K562 (cell line): ENCODE data around the gene WIPF2. TPM values are rescaled to one million over a fixed set of nuclear protein-coding genes. Genes with fewer than 3 reads are reported as not detected.

Experiments used
- ATAC-seq: fragments of 200-7000 bp; cut with Tn5 transposase; 3 replicates; pipeline ENCODE4 v1.9.1; 2020; ENCODE audit warnings: moderate library complexity
- BruUV-seq: library from RNA; stranded (reverse); fragments of 400-500 nt; replicated peaks from 2 replicates; lab custom pipeline; 2021; lab: Mats Ljungman, UMichigan
- CTCF ChIA-PET: fragments of 300-600 bp; formaldehyde crosslinking; extraction: SDS; loops from one replicate; lab custom pipeline; 2021; ENCODE audit warnings: low intra/inter-chr PET ratio; lab: Yijun Ruan, JAX
- POLR2A ChIA-PET: fragments of 300-600, 350-650 bp; sonication (Branson Sonifier 250); formaldehyde crosslinking; extraction: SDS; loops from one replicate; lab custom pipeline; 2021; ENCODE audit warnings: antibody characterized with exemption, inconsistent platforms; lab: Yijun Ruan, JAX
- DNase-seq, 4 experiments: peaks; one replicate each; pipeline versions ENCODE4 v3.0.0 to v3.0.0-alpha.2; 2011 to 2018; ENCODE audit warnings: low spot score in 3 of 4, mixed read lengths in 3 of 4; ENCODE audit errors: extremely low read depth in 1 of 4
- FAIRE-seq: peaks from 2 replicates; lab custom pipeline; 2011; peaks lifted over from hg19 to GRCh38; lab: Jason Lieb, UNC
- H2AFZ ChIP-seq: 2 replicates; pipeline ENCODE4 v1.6.0; 2011; ENCODE audit warnings: low read depth, low read length, control low read depth, inconsistent platforms
- H3K27ac ChIP-seq: fragments of 200-600 bp; 3 replicates; pipeline ENCODE4 v1.8.0; 2011; ENCODE audit warnings: low read depth, mild to moderate bottlenecking, control low read depth, inconsistent platforms, low read length, moderate library complexity, mixed read lengths; ENCODE audit errors: extremely low read depth
- H3K27me3 ChIP-seq, 2 experiments: fragments of 300-600 bp in 1 of 2; 2 replicates in 1 of 2; 3 replicates in 1 of 2; pipeline versions ENCODE4 v1.6.0 to v1.8.0; 2011; ENCODE audit warnings: inconsistent platforms in 2 of 2, low read length in 2 of 2, mild to moderate bottlenecking in 1 of 2, mixed read lengths in 1 of 2, moderate library complexity in 1 of 2; ENCODE audit not compliant: control insufficient read depth in 2 of 2, insufficient read depth in 2 of 2
- H3K36me3 ChIP-seq: fragments of 300-600 bp; 3 replicates; pipeline ENCODE4 v1.8.0; 2011; ENCODE audit warnings: mild to moderate bottlenecking, low read length, inconsistent platforms; ENCODE audit not compliant: control insufficient read depth, insufficient read depth
- H3K4me1 ChIP-seq, 2 experiments: fragments of 200-600 bp in 1 of 2; replicated peaks in 1 of 2; 2 replicates in 1 of 2; 3 replicates in 1 of 2; pipeline versions ENCODE4 v1.5.1 to v1.8.0; 2011; ENCODE audit warnings: inconsistent platforms in 2 of 2, low read length in 2 of 2, mild to moderate bottlenecking in 1 of 2, mixed read lengths in 1 of 2, moderate library complexity in 1 of 2; ENCODE audit not compliant: control insufficient read depth in 2 of 2, insufficient read depth in 2 of 2
- H3K4me2 ChIP-seq: 2 replicates; pipeline ENCODE4 v1.6.1; 2011; ENCODE audit warnings: low read length, control low read depth, inconsistent platforms, mixed read lengths; ENCODE audit not compliant: insufficient read depth
- H3K4me3 ChIP-seq: fragments of 200-600 bp; sonication (generic), shearing (Covaris generic); 2 replicates; pipeline ENCODE4 v1.5.1; 2016; ENCODE audit warnings: control low read depth, inconsistent platforms
- H3K79me2 ChIP-seq: fragments of 200-600 bp; 3 replicates; pipeline ENCODE4 v1.8.0; 2011; ENCODE audit warnings: low read length, inconsistent platforms; ENCODE audit not compliant: control insufficient read depth, insufficient read depth
- H3K9ac ChIP-seq, 2 experiments: 2 replicates each; pipeline versions ENCODE4 v1.6.0 to v1.6.1; 2011; ENCODE audit warnings: low read depth in 2 of 2, low read length in 2 of 2, control low read depth in 1 of 2, inconsistent platforms in 1 of 2, mild to moderate bottlenecking in 1 of 2, mixed read lengths in 1 of 2; ENCODE audit not compliant: insufficient read depth in 1 of 2
- H3K9me1 ChIP-seq: one replicate; pipeline ENCODE4 v1.6.0; 2011; ENCODE audit warnings: inconsistent platforms, mild to moderate bottlenecking, low read length, moderate library complexity; ENCODE audit not compliant: control insufficient read depth, insufficient read depth
- H3K9me3 ChIP-seq: replicated peaks from 2 replicates; pipeline ENCODE4 v1.5.1; 2011; ENCODE audit warnings: low read depth, low read length, inconsistent platforms; ENCODE audit not compliant: control insufficient read depth, insufficient read depth
- H4K20me1 ChIP-seq: replicated peaks from 2 replicates; pipeline ENCODE4 v1.6.1; 2011; ENCODE audit warnings: low read length, inconsistent platforms, mixed read lengths; ENCODE audit not compliant: control insufficient read depth, insufficient read depth
- ADNP ChIP-seq: fragments of 200-800 bp; sonication (Bioruptor generic); IDR thresholded peaks from 2 replicates; pipeline ENCODE4 v1.6.1; 2016; ENCODE audit warnings: missing genetic modification characterization, missing compliant biosample characterization
- ESRRB ChIP-seq: fragments of 250-450 bp; sonication (Bioruptor Pico); IDR thresholded peaks from 2 replicates; pipeline ENCODE4 v1.5.0; 2020; ENCODE audit warnings: mild to moderate bottlenecking, moderate library complexity, borderline replicate concordance
- EWSR1 ChIP-seq: fragments of 450-650 bp; IDR thresholded peaks from 2 replicates; pipeline ENCODE4 v1.6.1; 2018; ENCODE audit warnings: borderline replicate concordance, mild to moderate bottlenecking, low read depth, moderate library complexity; ENCODE audit not compliant: partially characterized antibody
- FOXA3 ChIP-seq, 2 experiments: fragments of 450-650 bp in 1 of 2; sonication (generic) in 1 of 2; formaldehyde crosslinking; IDR thresholded peaks in 1 of 2; conservative IDR thresholded peaks in 1 of 2; 2 replicates each; pipeline versions ENCODE4 v1.4.0 to v1.8.0; 2020 to 2022; ENCODE audit warnings: mild to moderate bottlenecking in 2 of 2, missing genetic modification reagents in 1 of 2
- KDM4B ChIP-seq, 2 experiments: fragments of 450-650 bp in 1 of 2; sonication (generic) in 1 of 2; IDR thresholded peaks; 2 replicates each; pipeline ENCODE4 v1.6.1; 2016 to 2017; ENCODE audit warnings: borderline replicate concordance in 2 of 2, antibody characterized with exemption in 1 of 2, low read depth in 1 of 2, mild to moderate bottlenecking in 1 of 2
- MAZ ChIP-seq, 2 experiments: fragments of 450-650 bp in 1 of 2; sonication (generic) in 1 of 2; formaldehyde crosslinking; IDR thresholded peaks in 1 of 2; conservative IDR thresholded peaks in 1 of 2; 2 replicates each; pipeline versions ENCODE4 v1.4.0 to v1.5.0; 2020; ENCODE audit warnings: mild to moderate bottlenecking in 1 of 2, missing genetic modification reagents in 1 of 2
- MYC ChIP-seq, 2 experiments: fragments of 250-450 bp in 1 of 2; sonication (Bioruptor Pico) in 1 of 2; IDR thresholded peaks; 2 replicates each; pipeline versions ENCODE4 v1.5.1 to v1.6.1; 2012 to 2021; ENCODE audit warnings: low read depth in 2 of 2, borderline replicate concordance in 1 of 2, improper control_type of control experiment in 1 of 2, low read length in 1 of 2, mild to moderate bottlenecking in 1 of 2, moderate library complexity in 1 of 2
- NCOR1 ChIP-seq: fragments of 450-650 bp; IDR thresholded peaks from 2 replicates; pipeline ENCODE4 v1.6.1; 2016; ENCODE audit warnings: mild to moderate bottlenecking, moderate library complexity
- PHB ChIP-seq: fragments of 250-450 bp; sonication (Bioruptor Pico); IDR thresholded peaks from 2 replicates; pipeline ENCODE4 v1.5.0; 2021
- POLR3A ChIP-seq: IDR thresholded peaks from 2 replicates; pipeline ENCODE4 v1.6.1; 2011; ENCODE audit warnings: borderline replicate concordance, mild to moderate bottlenecking, moderate library complexity; ENCODE audit not compliant: insufficient read length, insufficient read depth; ENCODE audit errors: extremely low read depth
- YY1 ChIP-seq, 3 experiments: IDR thresholded peaks; 2 replicates each; pipeline ENCODE4 v1.6.1; 2011; ENCODE audit warnings: low read length in 2 of 3, mild to moderate bottlenecking in 2 of 3, moderate library complexity in 2 of 3, borderline replicate concordance in 1 of 3, control low read depth in 1 of 3, low read depth in 1 of 3; ENCODE audit not compliant: insufficient read depth in 3 of 3, insufficient replicate concordance in 2 of 3, control insufficient read depth in 1 of 3, insufficient read length in 1 of 3; ENCODE audit errors: extremely low read depth in 1 of 3
- ZNF140 ChIP-seq: fragments of 250-450 bp; sonication (Bioruptor Pico); IDR thresholded peaks from 2 replicates; pipeline ENCODE4 v1.8.0; 2021; ENCODE audit warnings: moderate library complexity, mild to moderate bottlenecking, inconsistent platforms
- WGBS: fragments of 100-300 bp; shearing (Covaris generic); methylation state at CpG from one replicate; pipeline ENCODE4 v1.1.6; 2016; ENCODE audit warnings: low coverage, mixed read lengths; ENCODE audit not compliant: insufficient coverage; ENCODE audit errors: missing lambda C conversion rate; 5-methylcytosine and 5-hydroxymethylcytosine counted together
- in situ Hi-C: fragments of 300-500 bp; cut with MboI; formaldehyde crosslinking; loops from 4 replicates; pipeline ENCODE4 v1.15.0; 2018; ENCODE audit warnings: inconsistent platforms, mixed read lengths
- intact Hi-C: fragments of 100-400 bp; cut with micrococcal nuclease; formaldehyde crosslinking; loops from 2 replicates; pipeline ENCODE4 v1.14.2; 2022
- polyA plus RNA-seq, 8 experiments: library from polyadenylated mRNA; depleted of rRNA in 4 of 8; stranded (reverse) in 5 of 8; unstranded in 3 of 8; fragments of >200 nt; fragmentation: Nextera tagmentation in 2 of 8; fragmentation: Illumina TruSeq in 1 of 8; extraction: Ambion mirVana in 2 of 8; extraction: Trizol in 1 of 8; gene quantifications; 2 replicates each; pipeline versions ENCODE4 v1.2.1 to v1.2.3, GENCODE V29; 2011 to 2014; ENCODE audit warnings: inconsistent platforms in 1 of 8, missing spikeins in 1 of 8
- total RNA-seq, 7 experiments: library from RNA; depleted of rRNA in 6 of 7; stranded (reverse); fragments of >200 nt in 6 of 7; fragmentation: Illumina TruSeq in 2 of 7; extraction: Trizol in 2 of 7; gene quantifications; 2 replicates each; pipeline versions ENCODE4 v1.2.1 to v1.2.3, GENCODE V29; 2011 to 2021; ENCODE audit warnings: low replicate concordance in 1 of 7
- TF ChIP-seq, protein P1 (sequence below): IDR thresholded peaks from 2 replicates; pipeline ENCODE4 v1.6.1; 2011; ENCODE audit not compliant: insufficient read length; ENCODE audit errors: extremely low read depth
- TF ChIP-seq, protein P2 (sequence below): IDR thresholded peaks from 2 replicates; pipeline ENCODE4 v1.6.1; 2012; ENCODE audit warnings: low read depth, low read length, improper control_type of control experiment, borderline replicate concordance

WIPF2 gene
- total and polyA plus RNA-seq, 9 of the 15 experiments (the other 6 are each of a cell fraction or from before 2014, with no cell fraction given), result 3.6 to 15.0 (median 5.3) TPM

DNA sequence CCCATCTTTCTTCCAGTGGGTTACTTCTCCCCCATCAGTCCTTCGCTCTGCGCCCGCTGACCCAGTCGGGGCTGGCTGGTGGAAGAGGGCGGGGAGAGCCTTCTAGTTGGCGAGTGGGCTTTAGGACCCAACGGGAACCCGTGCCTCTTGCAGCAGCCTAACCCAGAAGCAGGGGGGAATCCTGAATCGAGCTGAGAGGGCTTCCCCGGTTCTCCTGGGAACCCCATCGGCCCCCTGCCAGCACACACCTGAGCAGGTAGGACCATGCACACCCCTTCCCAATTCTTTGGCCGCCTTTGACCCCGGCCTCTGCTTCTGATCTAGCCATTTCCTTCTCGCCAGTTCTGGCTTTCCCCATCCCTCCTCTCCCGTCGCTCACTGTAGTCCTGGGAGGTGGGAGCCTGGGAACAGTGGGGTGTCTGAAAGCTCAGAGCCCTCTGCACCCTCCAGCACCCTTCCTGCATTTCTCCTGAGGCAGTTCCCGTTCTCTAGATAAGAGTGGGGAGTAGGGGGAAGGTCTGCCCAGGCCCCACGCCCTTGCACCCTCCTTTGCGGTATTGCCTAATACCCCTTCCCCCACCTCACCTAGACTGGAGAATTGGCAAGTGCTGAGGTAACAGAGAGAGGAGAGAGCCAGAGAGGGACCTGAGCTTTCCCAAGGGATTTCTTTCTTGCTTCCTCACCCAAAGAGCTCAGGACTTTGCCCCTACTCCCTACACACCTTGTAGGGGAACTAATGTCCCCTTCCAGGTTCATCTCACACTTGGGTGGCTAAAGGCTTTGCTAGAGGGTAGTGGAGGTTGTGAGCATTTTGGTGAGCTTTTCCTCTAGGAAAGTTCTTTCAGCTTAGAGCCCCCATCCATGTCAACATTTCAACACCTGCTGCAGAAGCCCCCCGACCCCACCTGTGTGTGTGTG, 90.2 kb downstream of the WIPF2 start, which contains the start of gene RARA:
RARA (plus strand) TSS at position 150 of the 918 bp plus-strand sequence. CDS start 22,039 bp downstream, outside the sequence.
- no TSS peak for BruUV-seq
- Histone ChIP-seq H3K9me3 (no peaks in the 10 kb centered on the region), H3K79me2 (no peaks in the 10 kb centered on the region; the same call in 2 of the 3 replicates), H3K4me2 (peak within 1 kb of the TSS; percentile 74), H3K36me3 (peaks cover 8% of the 10 kb centered on the region; the same call in 2 of the 3 replicates), H3K4me3 (peak within 1 kb of the TSS; percentile 22; the same call in 1 of the 2 replicates), H3K9me1 (no peaks in the 10 kb centered on the region), H3K9ac (peak within 1 kb of the TSS; percentile 33 to 85), H3K4me1 (peaks cover 35 to 43% of the 10 kb centered on the region in 2 experiments), H3K27ac (peak within 1 kb of the TSS; percentile 49; the same call in 2 of the 3 replicates), H4K20me1 (no peaks in the 10 kb centered on the region), H2AFZ (peak within 1 kb of the TSS; percentile 81), H3K27me3 (no peaks in the 10 kb centered on the region)
- FAIRE-seq (no peak), ATAC-seq (peak; percentile 80), DNase-seq (peak; percentile 49 to 66 (median 56))
- CTCF ChIA-PET, result no interaction called here
- intact Hi-C loops, result loop anchor here (5.0 to 10.0 kb wide), 2 partner anchors 33 to 226 kb away; no protein-coding TSS in a partner anchor
- in situ Hi-C loops, result no loop called here
- POLR2A ChIA-PET, result interaction anchor here (0.5 to 3.3 kb wide), 11 partner anchors 9 to 684 kb away, joined by 3 to 23 read pairs (median 3); partner anchors contain the start of gene KRTAP3-3
- WGBS, result 9% methylated on average over 20 of the region's 20 CpGs
- peak in 1 of 3 experiments; percentile 9 for TF ChIP-seq YY1 (IDR thresholded peaks at IDR 0.05; ENCODE audit: borderline replicate concordance in 1 of 3, control insufficient read depth in 1 of 3, extremely low read depth in 1 of 3, insufficient read depth in 3 of 3, insufficient read length in 1 of 3, insufficient replicate concordance in 2 of 3, low read depth in 1 of 3, low read length in 2 of 3)
- TF ChIP-seq ESRRB (CRISPR knock-in tag), result no peak
- TF ChIP-seq, protein P1, sequence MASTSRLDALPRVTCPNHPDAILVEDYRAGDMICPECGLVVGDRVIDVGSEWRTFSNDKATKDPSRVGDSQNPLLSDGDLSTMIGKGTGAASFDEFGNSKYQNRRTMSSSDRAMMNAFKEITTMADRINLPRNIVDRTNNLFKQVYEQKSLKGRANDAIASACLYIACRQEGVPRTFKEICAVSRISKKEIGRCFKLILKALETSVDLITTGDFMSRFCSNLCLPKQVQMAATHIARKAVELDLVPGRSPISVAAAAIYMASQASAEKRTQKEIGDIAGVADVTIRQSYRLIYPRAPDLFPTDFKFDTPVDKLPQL, result no peak
- TF ChIP-seq NCOR1, result no peak
- no peak for TF ChIP-seq FOXA3 (CRISPR knock-in tag; conservative IDR thresholded peaks at IDR 0.05 in 1 of 2, IDR thresholded peaks at IDR 0.05 in 1 of 2)
- no peak for TF ChIP-seq ADNP
- TF ChIP-seq, protein P2, sequence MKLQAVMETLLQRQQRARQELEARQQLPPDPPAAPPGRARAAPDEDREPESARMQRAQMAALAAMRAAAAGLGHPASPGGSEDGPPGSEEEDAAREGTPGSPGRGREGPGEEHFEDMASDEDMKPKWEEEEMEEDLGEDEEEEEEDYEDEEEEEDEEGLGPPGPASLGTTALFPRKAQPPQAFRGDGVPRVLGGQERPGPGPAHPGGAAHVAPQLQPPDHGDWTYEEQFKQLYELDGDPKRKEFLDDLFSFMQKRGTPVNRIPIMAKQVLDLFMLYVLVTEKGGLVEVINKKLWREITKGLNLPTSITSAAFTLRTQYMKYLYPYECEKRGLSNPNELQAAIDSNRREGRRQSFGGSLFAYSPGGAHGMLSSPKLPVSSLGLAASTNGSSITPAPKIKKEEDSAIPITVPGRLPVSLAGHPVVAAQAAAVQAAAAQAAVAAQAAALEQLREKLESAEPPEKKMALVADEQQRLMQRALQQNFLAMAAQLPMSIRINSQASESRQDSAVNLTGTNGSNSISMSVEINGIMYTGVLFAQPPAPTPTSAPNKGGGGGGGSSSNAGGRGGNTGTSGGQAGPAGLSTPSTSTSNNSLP, result no peak
- 0 out of 2 replicates have a peak, but pooled peaks have one; percentile 9 for TF ChIP-seq PHB (CRISPR knock-in tag)
- TF ChIP-seq ZNF140 (CRISPR knock-in tag), result no peak
- TF ChIP-seq EWSR1, result no peak
- 0 out of 4 replicates have a peak, but pooled peaks of 1 of the 2 experiments have one; percentile 41 for TF ChIP-seq KDM4B (IDR thresholded peaks at IDR 0.05; ENCODE audit: borderline replicate concordance in 2 of 2, low read depth in 1 of 2)
- 0 out of 4 replicates have a peak, but pooled peaks of 1 of the 2 experiments have one; percentile 14 for TF ChIP-seq MAZ (CRISPR knock-in tag; conservative IDR thresholded peaks at IDR 0.05 in 1 of 2, IDR thresholded peaks at IDR 0.05 in 1 of 2)
- TF ChIP-seq POLR3A, result no peak
- no peak for TF ChIP-seq MYC (IDR thresholded peaks at IDR 0.05; ENCODE audit: low read depth, low read length)
- 0 out of 2 replicates have a peak, but pooled peaks have one; percentile 21 for TF ChIP-seq MYC (CRISPR knock-in tag; IDR thresholded peaks at IDR 0.05; ENCODE audit: borderline replicate concordance, low read depth)
